IMR-90 (cell line): ENCODE measurements around the gene NUP210L. TPM values are rescaled to one million over a fixed set of nuclear protein-coding genes. Genes with fewer than 3 reads are reported as not detected.
A peak's percentile ranks its signal among the peaks of the same experiment; 100 is the strongest.

Experiments used
- ATAC-seq: fragments of 200-7000 bp; cut with Tn5 transposase; 2 replicates; pipeline ENCODE4 v1.9.1; 2020; ENCODE audit warnings: low read depth, mild to moderate bottlenecking, moderate library complexity
- BruUV-seq: library from RNA; stranded (reverse); fragments of 400-500 nt; replicated peaks from 2 replicates; lab custom pipeline; 2021; lab: Mats Ljungman, UMichigan
- CTCF ChIA-PET: fragments of 300-600 bp; formaldehyde crosslinking; extraction: SDS; loops from one replicate; lab custom pipeline; 2021; ENCODE audit warnings: antibody characterized with exemption; lab: Yijun Ruan, JAX
- POLR2A ChIA-PET: fragments of 300-600 bp; sonication (Branson Sonifier 250); formaldehyde crosslinking; loops from one replicate; lab custom pipeline; 2022; ENCODE audit warnings: antibody characterized with exemption; ENCODE audit not compliant: unreplicated experiment; lab: Charles Lee
- DNase-seq: peaks from one replicate; pipeline ENCODE4 v3.0.0; 2013
- H2AFZ ChIP-seq: replicated peaks from 2 replicates; pipeline ENCODE3; 2013; ENCODE audit warnings: low read length, mild to moderate bottlenecking; ENCODE audit not compliant: poor library complexity
- H2AK5ac ChIP-seq: 2 replicates; pipeline ENCODE4 v1.6.1; 2013; ENCODE audit warnings: low read depth, low read length, inconsistent platforms
- H2AK9ac ChIP-seq: replicated peaks from 2 replicates; pipeline ENCODE3; 2013; ENCODE audit warnings: mild to moderate bottlenecking, low read depth, low read length, moderate library complexity; ENCODE audit not compliant: poor library complexity
- H2BK120ac ChIP-seq: 2 replicates; pipeline ENCODE4 v1.6.1; 2013; ENCODE audit warnings: low read depth, low read length, inconsistent platforms
- H2BK15ac ChIP-seq: 3 replicates; pipeline ENCODE4 v1.6.1; 2013; ENCODE audit warnings: low read depth, low read length, inconsistent platforms
- H2BK20ac ChIP-seq: 2 replicates; pipeline ENCODE4 v1.6.1; 2013; ENCODE audit warnings: low read depth, mild to moderate bottlenecking, inconsistent platforms, low read length, moderate library complexity
- H2BK5ac ChIP-seq: 2 replicates; pipeline ENCODE4 v1.6.1; 2013; ENCODE audit warnings: mild to moderate bottlenecking, low read depth, low read length, inconsistent platforms; ENCODE audit not compliant: poor library complexity, severe bottlenecking
- H3K14ac ChIP-seq: replicated peaks from 2 replicates; pipeline ENCODE4 v1.6.1; 2013; ENCODE audit warnings: low read depth, low read length, inconsistent platforms
- H3K18ac ChIP-seq: 2 replicates; pipeline ENCODE4 v1.6.1; 2013; ENCODE audit warnings: low read depth, low read length, control low read depth
- H3K23ac ChIP-seq: 2 replicates; pipeline ENCODE4 v1.6.1; 2013; ENCODE audit warnings: low read depth, low read length, inconsistent platforms
- H3K27ac ChIP-seq: 2 replicates; pipeline ENCODE4 v1.5.1; 2013; ENCODE audit warnings: mild to moderate bottlenecking, control low read depth, low read length; ENCODE audit not compliant: insufficient read depth
- H3K27me3 ChIP-seq: 2 replicates; pipeline ENCODE4 v1.6.1; 2013; ENCODE audit warnings: low read length; ENCODE audit not compliant: control insufficient read depth, insufficient read depth
- H3K36me3 ChIP-seq: 2 replicates; pipeline ENCODE4 v1.6.1; 2013; ENCODE audit warnings: low read length, mixed read lengths; ENCODE audit not compliant: control insufficient read depth, insufficient read depth
- H3K4ac ChIP-seq: 2 replicates; pipeline ENCODE4 v1.6.1; 2013; ENCODE audit warnings: low read depth, low read length, inconsistent platforms
- H3K4me1 ChIP-seq: 2 replicates; pipeline ENCODE4 v1.6.1; 2013; ENCODE audit warnings: low read length, mixed read lengths; ENCODE audit not compliant: control insufficient read depth, insufficient read depth
- H3K4me2 ChIP-seq: 2 replicates; pipeline ENCODE4 v1.6.1; 2013; ENCODE audit warnings: low read depth, mild to moderate bottlenecking, control low read depth, low read length, moderate library complexity
- H3K4me3 ChIP-seq: 2 replicates; pipeline ENCODE4 v1.5.1; 2013; ENCODE audit warnings: low read depth, mild to moderate bottlenecking, control low read depth, low read length, moderate library complexity; ENCODE audit not compliant: insufficient read depth
- H3K56ac ChIP-seq: 2 replicates; pipeline ENCODE4 v1.6.1; 2013; ENCODE audit warnings: low read length, inconsistent platforms; ENCODE audit not compliant: insufficient read depth; ENCODE audit errors: extremely low read depth
- H3K79me1 ChIP-seq, 2 experiments: 2 replicates each; pipeline ENCODE4 v1.6.1; 2013; ENCODE audit warnings: low read length in 2 of 2, inconsistent platforms in 1 of 2, low read depth in 1 of 2
- H3K9ac ChIP-seq: 2 replicates; pipeline ENCODE4 v1.6.1; 2013; ENCODE audit warnings: low read depth, low read length, control low read depth
- H3K9me1 ChIP-seq: 2 replicates; pipeline ENCODE4 v1.6.1; 2013; ENCODE audit warnings: low read length, inconsistent platforms; ENCODE audit not compliant: insufficient read depth
- H3K9me3 ChIP-seq: 2 replicates; pipeline ENCODE4 v1.6.1; 2013; ENCODE audit warnings: low read length; ENCODE audit not compliant: control insufficient read depth, insufficient read depth
- H4K20me1 ChIP-seq: 2 replicates; pipeline ENCODE4 v1.6.1; 2013; ENCODE audit warnings: low read length, inconsistent platforms; ENCODE audit not compliant: insufficient read depth
- H4K5ac ChIP-seq: 2 replicates; pipeline ENCODE4 v1.6.1; 2013; ENCODE audit warnings: mild to moderate bottlenecking, low read depth, low read length, control low read depth
- H4K8ac ChIP-seq, 2 experiments: 2 replicates each; pipeline ENCODE4 v1.6.1; 2013; ENCODE audit warnings: low read depth in 2 of 2, low read length in 2 of 2, control low read depth in 1 of 2, inconsistent platforms in 1 of 2
- H4K91ac ChIP-seq: 2 replicates; pipeline ENCODE4 v1.6.1; 2013; ENCODE audit warnings: low read depth, low read length, inconsistent platforms; ENCODE audit not compliant: insufficient read depth
- CEBPB ChIP-seq: IDR thresholded peaks from 2 replicates; pipeline ENCODE4 v1.6.1; 2012; ENCODE audit warnings: low read depth, low read length, improper control_type of control experiment
- CHD1 ChIP-seq: IDR thresholded peaks from 2 replicates; pipeline ENCODE4 v1.6.1; 2012; ENCODE audit warnings: low read depth, low read length, improper control_type of control experiment
- FOS ChIP-seq: fragments of 150-350 bp; IDR thresholded peaks from 2 replicates; pipeline ENCODE4 v1.6.1; 2016; ENCODE audit warnings: low read depth, low read length
- MAFK ChIP-seq: IDR thresholded peaks from 2 replicates; pipeline ENCODE4 v1.6.1; 2012; ENCODE audit warnings: low read depth, low read length, improper control_type of control experiment
- MAZ ChIP-seq: IDR thresholded peaks from 2 replicates; pipeline ENCODE4 v1.6.1; 2012; ENCODE audit warnings: low read depth, mild to moderate bottlenecking, low read length, improper control_type of control experiment, moderate library complexity, borderline replicate concordance
- MXI1 ChIP-seq: IDR thresholded peaks from 2 replicates; pipeline ENCODE4 v1.6.1; 2012; ENCODE audit warnings: low read depth, mild to moderate bottlenecking, low read length, moderate library complexity, borderline replicate concordance
- NFE2L2 ChIP-seq: fragments of 150-350 bp; IDR thresholded peaks from 2 replicates; pipeline ENCODE4 v1.6.1; 2016; ENCODE audit warnings: low read depth, mild to moderate bottlenecking, low read length
- POLR2A ChIP-seq: IDR thresholded peaks from 2 replicates; pipeline ENCODE4 v1.6.1; 2012; ENCODE audit warnings: mild to moderate bottlenecking, low read depth, low read length
- RAD21 ChIP-seq: IDR thresholded peaks from 2 replicates; pipeline ENCODE4 v1.6.1; 2012; ENCODE audit warnings: low read length, improper control_type of control experiment
- RCOR1 ChIP-seq: IDR thresholded peaks from 2 replicates; pipeline ENCODE4 v1.6.1; 2012; ENCODE audit warnings: mild to moderate bottlenecking, low read length, improper control_type of control experiment; ENCODE audit not compliant: insufficient replicate concordance
- RFX5 ChIP-seq: IDR thresholded peaks from 2 replicates; pipeline ENCODE4 v1.8.0; 2012; ENCODE audit warnings: low read depth, mild to moderate bottlenecking, low read length, moderate library complexity
- SMC3 ChIP-seq: fragments of 150-350 bp; IDR thresholded peaks from 2 replicates; pipeline ENCODE4 v1.6.1; 2016; ENCODE audit warnings: low read depth, mild to moderate bottlenecking, antibody characterized with exemption, low read length, moderate library complexity
- WGBS, 2 experiments: methylation state at CpG; one replicate each; pipeline versions ENCODE4 v1.1.5 to v1.1.7; 2013; ENCODE audit warnings: missing lambda C conversion rate in 2 of 2; ENCODE audit not compliant: insufficient read length in 1 of 2; ENCODE audit errors: extremely low coverage in 2 of 2; 5-methylcytosine and 5-hydroxymethylcytosine counted together
- dilution Hi-C: fragments of 300-500 bp; cut with HindIII; formaldehyde crosslinking; loops from one replicate; pipeline ENCODE4 v1.14.3; 2018; ENCODE audit warnings: low sequenced_read_pairs; ENCODE audit not compliant: unreplicated experiment
- in situ Hi-C: fragments of 300-500 bp; cut with MboI; formaldehyde crosslinking; loops from 3 replicates; pipeline ENCODE4 v1.14.3; 2019; ENCODE audit warnings: low sequenced_read_pairs, inconsistent platforms, mixed read lengths
- intact Hi-C: fragments of 100-400 bp; cut with micrococcal nuclease; formaldehyde crosslinking; loops from 2 replicates; pipeline ENCODE4 v1.10.0; 2022
- polyA plus RNA-seq, 3 experiments: library from polyadenylated mRNA; depleted of rRNA; stranded (reverse); fragments of >200 nt; gene quantifications; 2 replicates each; pipeline ENCODE4 v1.2.3, GENCODE V29; 2012; ENCODE audit warnings: low replicate concordance in 1 of 3
- total RNA-seq: library from RNA; depleted of rRNA; stranded (reverse); fragments of >200 nt; gene quantifications from 2 replicates; pipeline ENCODE4 v1.2.3, GENCODE V29; 2012
- TF ChIP-seq, protein P1 (sequence below): fragments of 150-350 bp; IDR thresholded peaks from 2 replicates; pipeline ENCODE4 v1.6.1; 2016; ENCODE audit warnings: low read depth, mild to moderate bottlenecking, low read length, moderate library complexity, borderline replicate concordance
- TF ChIP-seq, protein P2 (sequence below): conservative IDR thresholded peaks from 2 replicates; pipeline ENCODE4 v1.5.1; 2012; ENCODE audit warnings: mild to moderate bottlenecking, low read depth, low read length, improper control_type of control experiment

NUP210L gene
- total and polyA plus RNA-seq, 2 of the 4 experiments (the other 2 are of a cell fraction) = under 0.01 to 0.02 TPM

DNA sequence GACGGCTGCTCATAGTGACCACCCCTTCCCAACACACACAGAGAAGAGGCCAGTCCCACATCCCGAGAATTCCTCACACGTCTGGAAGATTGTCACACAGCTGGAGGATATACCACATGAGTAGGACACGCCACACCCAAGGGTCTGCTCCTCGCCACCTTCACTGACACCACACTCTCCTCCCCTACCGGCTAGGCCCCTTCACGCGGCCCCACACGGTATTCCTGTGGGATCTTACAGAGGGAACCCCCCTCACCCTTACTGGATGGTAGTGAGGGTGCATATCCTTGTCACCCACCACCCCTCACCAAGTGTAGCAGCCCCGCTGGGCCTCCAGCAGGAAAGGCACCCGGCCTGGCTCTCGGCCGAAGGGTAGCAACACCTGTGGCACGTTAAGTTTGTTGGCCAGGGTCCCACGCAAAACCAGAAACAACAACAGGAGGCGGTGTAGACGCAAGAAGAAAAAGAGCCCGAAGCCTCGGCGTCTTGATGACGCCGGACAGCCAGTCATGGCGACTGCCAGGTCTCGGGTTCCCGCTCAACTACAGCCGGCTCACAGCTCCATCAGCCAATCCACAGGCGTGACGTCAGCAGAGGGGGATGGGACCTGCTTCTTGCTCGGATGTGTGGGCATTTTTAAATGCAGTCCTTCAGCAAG lies at the start of gene NUP210L (continued):
- TF ChIP-seq NFE2L2 = peak; percentile 37; the same call in 1 of the 2 replicates
- TF ChIP-seq RCOR1 = no peak
- TF ChIP-seq POLR2A = no peak
- TF ChIP-seq MXI1 = no peak
- TF ChIP-seq RAD21 = no peak

DNA sequence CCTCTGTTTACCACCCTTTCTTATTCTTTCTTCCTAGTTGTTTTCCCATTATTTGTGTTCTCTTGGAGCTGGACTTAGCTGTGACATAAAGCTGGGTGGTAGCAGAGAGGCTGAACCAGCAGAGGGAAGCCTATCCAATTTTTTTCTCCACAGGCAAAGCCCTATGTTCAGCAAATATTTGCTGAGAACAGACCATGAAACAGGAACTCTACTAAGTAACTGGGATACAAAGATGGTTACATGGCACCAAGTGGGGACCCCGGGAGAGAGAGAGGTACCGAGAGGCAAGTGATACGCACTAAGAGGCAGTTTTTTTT lies 44.6 kb upstream of the NUP210L start:
- in situ Hi-C loops = no loop called here
- CTCF ChIA-PET = interaction anchor here (0.7 to 1.9 kb wide), 9 partner anchors 11 to 347 kb away, joined by 3 to 6 read pairs (median 3); no protein-coding TSS in a partner anchor
- DNase-seq (peak; percentile 29), ATAC-seq (peak; percentile 79)
- peak overlapping the region; percentile 94 for H2AFZ ChIP-seq
- H2BK20ac ChIP-seq = no peak overlapping the region
- BruUV-seq = no TSS peak
- peak overlapping the region in 1 of 2 experiments; percentile 87; a peak in 1 of 4 replicates for H4K8ac ChIP-seq
- dilution Hi-C loops = no loop called here
- peaks cover 9% of the 10 kb centered on the region for H3K27me3 ChIP-seq
- H3K4me2 ChIP-seq = peak overlapping the region; percentile 72
- no peak overlapping the region for H2BK120ac ChIP-seq
- POLR2A ChIA-PET = no interaction called here
- no peaks in the 10 kb centered on the region for H3K36me3 ChIP-seq
- H3K9me1 ChIP-seq = no peaks in the 10 kb centered on the region
- no peak overlapping the region for H3K4me3 ChIP-seq
- intact Hi-C loops = loop anchor here (1.0 to 5.0 kb wide), 2 partner anchors 73 to 128 kb away; partner anchors contain the start of genes ATP8B2 and HAX1
- no peak overlapping the region for H2AK5ac ChIP-seq
- no peak overlapping the region for H3K23ac ChIP-seq
- no peak overlapping the region for H3K14ac ChIP-seq
- H2AK9ac ChIP-seq = no peak overlapping the region
- no peak overlapping the region; the same call in 1 of the 2 replicates for H4K5ac ChIP-seq
- H3K9ac ChIP-seq = no peak overlapping the region
- no peaks in the 10 kb centered on the region for H3K79me1 ChIP-seq
- H3K4ac ChIP-seq = no peak overlapping the region
- no peak overlapping the region for H2BK5ac ChIP-seq
- 100% methylated on average over 1 of the region's 3 CpGs; no CpG with 5 or more reads in 1 of the 2 experiments for WGBS, 2 experiments
- no peak overlapping the region for H3K27ac ChIP-seq
- H4K20me1 ChIP-seq = no peaks in the 10 kb centered on the region; the same call in 1 of the 2 replicates
- no peaks in the 10 kb centered on the region; the same call in 1 of the 2 replicates for H3K4me1 ChIP-seq
- H4K91ac ChIP-seq = no peak overlapping the region
- no peak overlapping the region for H3K56ac ChIP-seq
- no peak overlapping the region for H3K18ac ChIP-seq
- no peak overlapping the region for H2BK15ac ChIP-seq
- H3K9me3 ChIP-seq = no peaks in the 10 kb centered on the region
- TF ChIP-seq CHD1 (no peak), NFE2L2 (no peak), RCOR1 (no peak), POLR2A (no peak), RFX5 (no peak), RAD21 (no peak), MAFK (no peak), FOS (no peak), MXI1 (no peak), CEBPB (no peak), MAZ (no peak), SMC3 (no peak; the same call in 1 of the 2 replicates)
- TF ChIP-seq, protein P1, sequence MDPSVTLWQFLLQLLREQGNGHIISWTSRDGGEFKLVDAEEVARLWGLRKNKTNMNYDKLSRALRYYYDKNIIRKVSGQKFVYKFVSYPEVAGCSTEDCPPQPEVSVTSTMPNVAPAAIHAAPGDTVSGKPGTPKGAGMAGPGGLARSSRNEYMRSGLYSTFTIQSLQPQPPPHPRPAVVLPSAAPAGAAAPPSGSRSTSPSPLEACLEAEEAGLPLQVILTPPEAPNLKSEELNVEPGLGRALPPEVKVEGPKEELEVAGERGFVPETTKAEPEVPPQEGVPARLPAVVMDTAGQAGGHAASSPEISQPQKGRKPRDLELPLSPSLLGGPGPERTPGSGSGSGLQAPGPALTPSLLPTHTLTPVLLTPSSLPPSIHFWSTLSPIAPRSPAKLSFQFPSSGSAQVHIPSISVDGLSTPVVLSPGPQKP = no peak
- TF ChIP-seq, protein P2, sequence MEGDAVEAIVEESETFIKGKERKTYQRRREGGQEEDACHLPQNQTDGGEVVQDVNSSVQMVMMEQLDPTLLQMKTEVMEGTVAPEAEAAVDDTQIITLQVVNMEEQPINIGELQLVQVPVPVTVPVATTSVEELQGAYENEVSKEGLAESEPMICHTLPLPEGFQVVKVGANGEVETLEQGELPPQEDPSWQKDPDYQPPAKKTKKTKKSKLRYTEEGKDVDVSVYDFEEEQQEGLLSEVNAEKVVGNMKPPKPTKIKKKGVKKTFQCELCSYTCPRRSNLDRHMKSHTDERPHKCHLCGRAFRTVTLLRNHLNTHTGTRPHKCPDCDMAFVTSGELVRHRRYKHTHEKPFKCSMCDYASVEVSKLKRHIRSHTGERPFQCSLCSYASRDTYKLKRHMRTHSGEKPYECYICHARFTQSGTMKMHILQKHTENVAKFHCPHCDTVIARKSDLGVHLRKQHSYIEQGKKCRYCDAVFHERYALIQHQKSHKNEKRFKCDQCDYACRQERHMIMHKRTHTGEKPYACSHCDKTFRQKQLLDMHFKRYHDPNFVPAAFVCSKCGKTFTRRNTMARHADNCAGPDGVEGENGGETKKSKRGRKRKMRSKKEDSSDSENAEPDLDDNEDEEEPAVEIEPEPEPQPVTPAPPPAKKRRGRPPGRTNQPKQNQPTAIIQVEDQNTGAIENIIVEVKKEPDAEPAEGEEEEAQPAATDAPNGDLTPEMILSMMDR = no peak
